Measurements from ENCODE around the gene CPNE5. TPM values are rescaled to one million over a fixed set of nuclear protein-coding genes. Genes with fewer than 3 reads are reported as not detected.

CPNE5 gene
- total and polyA plus RNA-seq, 4 donors, result 0.93 to 5.2 (median 3.8) TPM

DNA sequence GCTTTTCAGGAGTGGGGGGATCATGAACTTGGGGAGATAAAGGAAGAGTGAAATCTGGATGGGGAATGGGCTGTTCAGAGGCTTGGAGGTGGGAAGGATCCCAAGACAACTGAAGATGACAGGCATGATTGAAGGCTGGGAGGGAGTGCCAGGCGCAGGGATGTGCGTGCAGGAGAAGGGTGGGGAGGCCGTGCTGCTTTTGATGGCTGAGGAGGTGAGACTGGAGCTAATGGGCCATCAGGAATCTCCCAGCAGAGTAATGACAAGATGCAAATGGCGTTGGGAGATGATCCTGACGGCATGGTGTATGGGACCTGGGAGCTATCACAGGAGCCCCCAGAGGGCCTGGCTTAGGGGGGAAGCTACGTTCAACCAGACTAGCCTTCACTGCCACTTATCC, 1.6 kb downstream of the CPNE5 start:
- WGBS, 2 donors, result 94 to 98% methylated on average over 6 of the region's 6 CpGs
- DNase-seq, result no peak
- Histone ChIP-seq H3K9me3 (ENCODE audit: control insufficient read depth in 4 of 4, insufficient read depth in 3 of 4, low read length in 3 of 4) (no peaks in the 10 kb centered on the region), H3K36me3 (ENCODE audit: control insufficient read depth in 4 of 4, insufficient read depth in 4 of 4, low read length in 4 of 4) (no peaks in the 10 kb centered on the region), H3K27me3 (ENCODE audit: control insufficient read depth in 3 of 3, insufficient read depth in 3 of 3, low read length in 2 of 3) (peaks cover 0 to 25% (median 0%) of the 10 kb centered on the region in 3 donors), H3K9ac (ENCODE audit: insufficient read depth in 1 of 2, low read length in 2 of 2) (no peak overlapping the region), H3K4me3 (no peak overlapping the region), H3K27ac (ENCODE audit: low read depth in 1 of 2, low read length in 1 of 2) (no peak overlapping the region), H3K4me1 (ENCODE audit: control insufficient read depth in 5 of 5, insufficient read depth in 5 of 5, low read length in 5 of 5) (peaks cover 0 to 20% (median 15%) of the 10 kb centered on the region in 5 donors)
- no peak for ATAC-seq (ENCODE audit: insufficient read depth, low FRiP score)
- TF ChIP-seq, protein P1, sequence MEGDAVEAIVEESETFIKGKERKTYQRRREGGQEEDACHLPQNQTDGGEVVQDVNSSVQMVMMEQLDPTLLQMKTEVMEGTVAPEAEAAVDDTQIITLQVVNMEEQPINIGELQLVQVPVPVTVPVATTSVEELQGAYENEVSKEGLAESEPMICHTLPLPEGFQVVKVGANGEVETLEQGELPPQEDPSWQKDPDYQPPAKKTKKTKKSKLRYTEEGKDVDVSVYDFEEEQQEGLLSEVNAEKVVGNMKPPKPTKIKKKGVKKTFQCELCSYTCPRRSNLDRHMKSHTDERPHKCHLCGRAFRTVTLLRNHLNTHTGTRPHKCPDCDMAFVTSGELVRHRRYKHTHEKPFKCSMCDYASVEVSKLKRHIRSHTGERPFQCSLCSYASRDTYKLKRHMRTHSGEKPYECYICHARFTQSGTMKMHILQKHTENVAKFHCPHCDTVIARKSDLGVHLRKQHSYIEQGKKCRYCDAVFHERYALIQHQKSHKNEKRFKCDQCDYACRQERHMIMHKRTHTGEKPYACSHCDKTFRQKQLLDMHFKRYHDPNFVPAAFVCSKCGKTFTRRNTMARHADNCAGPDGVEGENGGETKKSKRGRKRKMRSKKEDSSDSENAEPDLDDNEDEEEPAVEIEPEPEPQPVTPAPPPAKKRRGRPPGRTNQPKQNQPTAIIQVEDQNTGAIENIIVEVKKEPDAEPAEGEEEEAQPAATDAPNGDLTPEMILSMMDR (IDR thresholded peaks at IDR 0.05; ENCODE audit: control extremely low read depth, extremely low read depth), result no peak

DNA sequence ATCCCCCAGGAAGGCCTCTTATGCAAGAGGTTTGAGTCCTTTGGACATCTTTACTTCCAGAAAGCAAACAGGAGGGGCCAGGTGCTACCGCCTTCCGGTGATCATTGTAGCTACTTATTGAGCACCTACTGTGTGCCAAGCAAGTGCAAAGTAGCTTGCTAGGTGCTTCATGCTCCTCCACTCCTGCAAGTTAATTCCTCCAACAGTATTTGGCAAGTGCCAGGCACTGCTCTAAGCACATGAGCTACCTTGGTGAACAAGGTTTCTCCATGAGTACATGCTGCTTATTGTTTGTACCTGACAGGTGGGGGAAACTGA, 2.3 kb downstream of the CPNE5 start:
- DNase-seq (no peak), ATAC-seq (ENCODE audit: insufficient read depth, low FRiP score) (no peak)
- TF ChIP-seq, protein P1 (IDR thresholded peaks at IDR 0.05; ENCODE audit: control extremely low read depth, extremely low read depth), result no peak
- H3K9ac ChIP-seq (ENCODE audit: insufficient read depth in 1 of 2, low read length in 2 of 2), result no peak overlapping the region
- H3K9me3 ChIP-seq (ENCODE audit: control insufficient read depth in 4 of 4, insufficient read depth in 3 of 4, low read length in 3 of 4), result no peaks in the 10 kb centered on the region
- H3K27ac ChIP-seq (ENCODE audit: low read depth in 1 of 2, low read length in 1 of 2), result no peak overlapping the region
- peaks cover 0 to 20% (median 15%) of the 10 kb centered on the region in 5 donors for H3K4me1 ChIP-seq (ENCODE audit: control insufficient read depth in 5 of 5, insufficient read depth in 5 of 5, low read length in 5 of 5)
- peaks cover 0 to 25% (median 0%) of the 10 kb centered on the region in 3 donors for H3K27me3 ChIP-seq (ENCODE audit: control insufficient read depth in 3 of 3, insufficient read depth in 3 of 3, low read length in 2 of 3)
- no peak overlapping the region for H3K4me3 ChIP-seq
- no peaks in the 10 kb centered on the region for H3K36me3 ChIP-seq (ENCODE audit: control insufficient read depth in 4 of 4, insufficient read depth in 4 of 4, low read length in 4 of 4)
- WGBS, 2 donors, result 89 to 90% methylated on average over 2 of the region's 2 CpGs

DNA sequence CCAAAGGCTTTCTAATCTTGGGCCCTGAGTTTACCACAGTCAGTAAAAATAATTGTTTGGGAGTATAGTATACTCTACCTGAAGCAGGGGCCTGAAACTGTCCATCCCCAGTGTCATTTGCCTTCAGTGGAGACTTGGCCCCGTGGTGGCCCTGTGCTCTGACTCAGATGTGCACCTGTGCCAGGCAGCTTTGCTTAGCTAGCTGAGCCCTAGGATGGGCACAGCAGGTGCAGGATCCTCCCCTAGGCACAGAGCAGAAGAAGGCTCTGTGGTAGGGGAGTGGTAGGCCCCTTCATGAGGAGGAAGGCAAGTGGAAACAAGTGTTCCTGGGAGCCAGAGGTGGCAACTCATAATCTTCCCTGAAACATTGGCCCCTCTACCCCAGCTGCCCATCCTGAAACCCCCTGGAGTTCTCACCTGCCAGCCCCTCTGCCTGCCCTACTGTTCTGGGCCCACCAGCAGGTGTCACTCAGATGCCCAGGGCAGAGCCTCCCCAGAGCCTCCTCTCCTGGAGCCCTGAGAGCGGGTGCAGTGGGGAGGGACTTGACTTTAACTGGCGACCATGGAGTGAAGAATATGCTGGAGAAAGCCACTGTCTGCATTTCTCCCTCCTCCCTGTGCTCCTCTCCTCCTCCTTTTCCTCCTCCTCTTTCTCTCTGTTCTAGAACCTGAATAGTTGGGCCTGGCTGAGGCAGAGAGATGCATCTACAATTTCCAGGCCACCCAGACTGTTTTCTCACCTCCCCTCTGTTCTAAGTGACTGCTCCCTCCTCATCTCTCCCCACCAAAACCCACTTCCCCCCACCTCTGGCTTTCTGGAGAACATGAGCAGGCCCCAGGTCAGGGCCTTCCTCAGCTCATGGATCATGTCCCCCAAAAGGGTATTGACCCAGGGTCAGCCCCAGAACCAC, 2.9 kb downstream of the CPNE5 start:
- H3K4me1 ChIP-seq (ENCODE audit: control insufficient read depth in 5 of 5, insufficient read depth in 5 of 5, low read length in 5 of 5), result peaks cover 0 to 20% (median 14%) of the 10 kb centered on the region in 5 donors
- no peak overlapping the region for H3K9ac ChIP-seq (ENCODE audit: insufficient read depth in 1 of 2, low read length in 2 of 2)
- H3K36me3 ChIP-seq (ENCODE audit: control insufficient read depth in 4 of 4, insufficient read depth in 4 of 4, low read length in 4 of 4), result no peaks in the 10 kb centered on the region
- no peaks in the 10 kb centered on the region for H3K9me3 ChIP-seq (ENCODE audit: control insufficient read depth in 4 of 4, insufficient read depth in 3 of 4, low read length in 3 of 4)
- WGBS, 2 donors, result 82 to 92% methylated on average over 3 of the region's 3 CpGs
- no peak overlapping the region for H3K4me3 ChIP-seq
- no peak overlapping the region for H3K27ac ChIP-seq (ENCODE audit: low read depth in 1 of 2, low read length in 1 of 2)
- no peak for ATAC-seq (ENCODE audit: insufficient read depth, low FRiP score)
- no peak for DNase-seq
- H3K27me3 ChIP-seq (ENCODE audit: control insufficient read depth in 3 of 3, insufficient read depth in 3 of 3, low read length in 2 of 3), result peaks cover 0 to 25% (median 0%) of the 10 kb centered on the region in 3 donors
- TF ChIP-seq, protein P1 (IDR thresholded peaks at IDR 0.05; ENCODE audit: control extremely low read depth, extremely low read depth), result no peak

Measured in lung (tissue), 12 donors.